Fibroblast of lung (primary cell): ENCODE measurements around the gene CEP72. TPM values are rescaled to one million over a fixed set of nuclear protein-coding genes. Genes with fewer than 3 reads are reported as not detected.

Source experiments
- DNase-seq, 2 donors: peaks; one replicate each; pipeline versions ENCODE4 v3.0.0 to v3.0.0-alpha.2; 2010; ENCODE audit warnings: low read depth in 2 of 2
- H2AFZ ChIP-seq: 2 replicates; pipeline ENCODE4 v1.5.1; 2012; ENCODE audit warnings: low read length, control low read depth, inconsistent platforms
- H3K27ac ChIP-seq: 2 replicates; pipeline ENCODE4 v1.5.1; 2011; ENCODE audit warnings: low read length, control low read depth; ENCODE audit not compliant: insufficient read depth
- H3K27me3 ChIP-seq: 2 replicates; pipeline ENCODE4 v1.5.1; 2011; ENCODE audit warnings: mild to moderate bottlenecking, low read length; ENCODE audit not compliant: control insufficient read depth, insufficient read depth
- H3K36me3 ChIP-seq: 2 replicates; pipeline ENCODE4 v1.5.1; 2011; ENCODE audit warnings: low read length; ENCODE audit not compliant: control insufficient read depth, insufficient read depth
- H3K4me1 ChIP-seq: 2 replicates; pipeline ENCODE4 v1.5.1; 2011; ENCODE audit warnings: low read length; ENCODE audit not compliant: control insufficient read depth, insufficient read depth; ENCODE audit errors: extremely low read depth
- H3K4me2 ChIP-seq: 2 replicates; pipeline ENCODE4 v1.5.1; 2011; ENCODE audit warnings: low read length, control low read depth; ENCODE audit not compliant: insufficient read depth; ENCODE audit errors: extremely low read depth
- H3K4me3 ChIP-seq, 4 experiments: fragments of 200-600 bp in 1 of 4; sonication (generic) in 1 of 4; replicated peaks in 1 of 4; 2 replicates each; pipeline ENCODE4 v1.5.1; 2011 to 2016; ENCODE audit warnings: low read length in 4 of 4, low read depth in 3 of 4, mild to moderate bottlenecking in 3 of 4, control low read depth in 2 of 4, inconsistent platforms in 1 of 4, mixed read lengths in 1 of 4; ENCODE audit not compliant: insufficient read depth in 1 of 4; ENCODE audit errors: control extremely low read depth in 1 of 4
- H3K79me2 ChIP-seq: 2 replicates; pipeline ENCODE4 v1.5.1; 2012; ENCODE audit warnings: mild to moderate bottlenecking, low read length, inconsistent platforms; ENCODE audit not compliant: control insufficient read depth, insufficient read depth
- H3K9ac ChIP-seq: 2 replicates; pipeline ENCODE4 v1.5.1; 2011; ENCODE audit warnings: mild to moderate bottlenecking, low read length, control low read depth; ENCODE audit not compliant: insufficient read depth
- H3K9me3 ChIP-seq: 2 replicates; pipeline ENCODE4 v1.5.1; 2012; ENCODE audit warnings: low read depth, low read length; ENCODE audit not compliant: control insufficient read depth, insufficient read depth
- H4K20me1 ChIP-seq: 2 replicates; pipeline ENCODE4 v1.5.1; 2011; ENCODE audit warnings: low read length; ENCODE audit not compliant: control insufficient read depth, insufficient read depth; ENCODE audit errors: extremely low read depth
- CTCF ChIP-seq, 2 donors: IDR thresholded peaks in 1 of 2; conservative IDR thresholded peaks in 1 of 2; 1 replicate in 1 of 2; 2 replicates in 1 of 2; pipeline ENCODE4 v1.5.1; 2011 to 2012; ENCODE audit warnings: low read length in 2 of 2, control low read depth in 1 of 2, inconsistent platforms in 1 of 2, low read depth in 1 of 2, mild to moderate bottlenecking in 1 of 2
- EZH2 ChIP-seq: IDR thresholded peaks from 2 replicates; pipeline ENCODE4 v1.5.1; 2012; ENCODE audit warnings: low read length, control low read depth, mild to moderate bottlenecking; ENCODE audit errors: missing control alignments
- polyA plus RNA-seq, 2 donors: library from polyadenylated mRNA; depleted of rRNA in 1 of 2; stranded (reverse) in 1 of 2; unstranded in 1 of 2; fragments of >200 nt; gene quantifications; 2 replicates each; pipeline ENCODE4 v1.2.1, GENCODE V29; 2011 to 2012; ENCODE audit warnings: missing spikeins in 1 of 2
- total RNA-seq: library from RNA; depleted of rRNA; stranded (reverse); fragments of >200 nt; gene quantifications from 2 replicates; pipeline ENCODE4 v1.2.1, GENCODE V29; 2014

CEP72 gene
- total and polyA plus RNA-seq, 2 donors (not counting 1 experiment from before 2014, with no cell fraction given) = 0.92 to 2.5 TPM

- Histone ChIP-seq H3K4me3 (no peak overlapping the region), H3K4me1 (no peaks in the 10 kb centered on the region), H3K27ac (no peak overlapping the region), H3K79me2 (peaks cover 14% of the 10 kb centered on the region), H3K9me3 (no peaks in the 10 kb centered on the region), H3K36me3 (peaks cover 1% of the 10 kb centered on the region), H3K9ac (no peak overlapping the region), H3K27me3 (no peaks in the 10 kb centered on the region), H3K4me2 (no peak overlapping the region), H2AFZ (no peak overlapping the region), H4K20me1 (no peaks in the 10 kb centered on the region)
- no peak for DNase-seq
- TF ChIP-seq CTCF (conservative IDR thresholded peaks at IDR 0.05 in 1 of 2, IDR thresholded peaks at IDR 0.05 in 1 of 2; ENCODE audit: low read depth in 1 of 2, low read length in 2 of 2) (no peak), EZH2 (no peak)
Observed at GRCh38 chr5:619444-619843, 7.3 kb downstream of the CEP72 start.

GRCh38 chr5:620152-620551, 8.0 kb downstream of the CEP72 start:
- H3K36me3 ChIP-seq = peaks cover 1% of the 10 kb centered on the region
- no peaks in the 10 kb centered on the region for H4K20me1 ChIP-seq
- no peaks in the 10 kb centered on the region for H3K4me1 ChIP-seq
- H3K27me3 ChIP-seq = no peaks in the 10 kb centered on the region
- no peak overlapping the region for H3K27ac ChIP-seq
- no peaks in the 10 kb centered on the region for H3K9me3 ChIP-seq
- no peak overlapping the region for H2AFZ ChIP-seq
- no peak for DNase-seq
- TF ChIP-seq EZH2 (no peak), CTCF (conservative IDR thresholded peaks at IDR 0.05 in 1 of 2, IDR thresholded peaks at IDR 0.05 in 1 of 2; ENCODE audit: low read depth in 1 of 2, low read length in 2 of 2) (no peak)
- H3K9ac ChIP-seq = no peak overlapping the region
- H3K79me2 ChIP-seq = peaks cover 10% of the 10 kb centered on the region
- H3K4me3 ChIP-seq = no peak overlapping the region
- no peak overlapping the region for H3K4me2 ChIP-seq

- no peak overlapping the region for H3K27ac ChIP-seq
- H3K4me1 ChIP-seq = no peaks in the 10 kb centered on the region
- no peak overlapping the region for H2AFZ ChIP-seq
- H3K4me2 ChIP-seq = no peak overlapping the region
- H3K9me3 ChIP-seq = no peaks in the 10 kb centered on the region
- H3K79me2 ChIP-seq = peaks cover 9% of the 10 kb centered on the region
- DNase-seq = no peak
- no peaks in the 10 kb centered on the region for H4K20me1 ChIP-seq
- H3K27me3 ChIP-seq = no peaks in the 10 kb centered on the region
- H3K36me3 ChIP-seq = peaks cover 4% of the 10 kb centered on the region
- TF ChIP-seq EZH2 = no peak
- no peak for TF ChIP-seq CTCF (conservative IDR thresholded peaks at IDR 0.05 in 1 of 2, IDR thresholded peaks at IDR 0.05 in 1 of 2; ENCODE audit: low read depth in 1 of 2, low read length in 2 of 2)
- no peak overlapping the region for H3K4me3 ChIP-seq
- no peak overlapping the region for H3K9ac ChIP-seq
Observed at GRCh38 chr5:620586-621180, 8.5 kb downstream of the CEP72 start.
